ENCODE results near the gene MINAR2.

DNA sequence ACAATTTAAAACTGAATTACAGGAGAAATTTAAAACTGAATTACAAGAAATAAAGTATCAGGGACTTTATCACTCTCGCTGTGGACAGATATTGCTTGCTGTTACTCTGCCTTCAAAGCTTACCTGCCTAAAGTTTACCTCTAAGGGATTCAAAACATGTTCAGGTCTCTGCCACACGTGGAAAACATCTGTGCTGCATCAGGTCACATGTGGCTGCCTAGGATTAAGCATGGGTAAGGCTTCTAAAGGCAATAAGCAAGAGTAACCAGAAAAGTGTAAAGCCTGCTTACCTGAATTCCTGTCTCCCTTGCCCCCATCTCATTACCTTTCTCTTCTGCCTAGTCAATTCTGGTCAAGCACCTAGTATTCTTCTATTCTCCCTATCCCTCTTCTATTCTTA is 18.9 kb downstream of the MINAR2 start:
- TF ChIP-seq ZNF274 (IDR thresholded peaks at IDR 0.05; ENCODE audit: low read depth, low read length) (no peak), SUZ12 (IDR thresholded peaks at IDR 0.05; ENCODE audit: extremely low read depth, insufficient read depth, insufficient read length) (no peak)

All from NT2/D1 (cell line).